ENCODE results near the gene FBXL13.
"Not testable (repeated sequence)": the region's sequence is repeated elsewhere in the genome, so short reads cannot be mapped to it uniquely, and the experiment has no call there.

The FBXL13 gene

GRCh38 chr7:103058122-103058521 is 16.5 kb downstream of the FBXL13 start:
- TF ChIP-seq CTCF (IDR thresholded peaks at IDR 0.05; ENCODE audit: low read depth, low read length, missing control alignments): no peak
- H3K4me3 ChIP-seq (replicated peaks; ENCODE audit: low read depth, low read length): no peak overlapping the region
- no peak for DNase-seq (ENCODE audit: extremely low read depth, low read depth)

- not testable (repeated sequence) for H3K4me3 ChIP-seq (replicated peaks; ENCODE audit: low read depth, low read length); DNase-seq (ENCODE audit: extremely low read depth, low read depth)
Measured at GRCh38 chr7:103056006-103056405, 18.6 kb downstream of the FBXL13 start.

GRCh38 chr7:103051519-103051918 is 23.1 kb downstream of the FBXL13 start:
- no peak for TF ChIP-seq CTCF (IDR thresholded peaks at IDR 0.05; ENCODE audit: low read depth, low read length, missing control alignments)
- no peak overlapping the region for H3K4me3 ChIP-seq (replicated peaks; ENCODE audit: low read depth, low read length)
- DNase-seq (ENCODE audit: extremely low read depth, low read depth): no peak

GRCh38 chr7:103048833-103049232 is 25.8 kb downstream of the FBXL13 start:
- peak; percentile 35 for DNase-seq (ENCODE audit: extremely low read depth, low read depth)
- no peak for TF ChIP-seq CTCF (IDR thresholded peaks at IDR 0.05; ENCODE audit: low read depth, low read length, missing control alignments)
- no peak overlapping the region for H3K4me3 ChIP-seq (replicated peaks; ENCODE audit: low read depth, low read length)

GRCh38 chr7:103041815-103042214 is 32.8 kb downstream of the FBXL13 start:
- H3K4me3 ChIP-seq (replicated peaks; ENCODE audit: low read depth, low read length); DNase-seq (ENCODE audit: extremely low read depth, low read depth): not testable (repeated sequence)

GRCh38 chr7:103037823-103038739 is 36.5 kb downstream of the FBXL13 start:
- not testable (repeated sequence) for DNase-seq (ENCODE audit: extremely low read depth, low read depth)

GRCh38 chr7:103037476-103037822 is 37.1 kb downstream of the FBXL13 start:
- no peak overlapping the region for H3K4me3 ChIP-seq (replicated peaks; ENCODE audit: low read depth, low read length)
- TF ChIP-seq CTCF (IDR thresholded peaks at IDR 0.05; ENCODE audit: low read depth, low read length, missing control alignments): no peak
- DNase-seq (ENCODE audit: extremely low read depth, low read depth): no peak

More at GRCh38 chr7:103037823-103038739, 36.5 kb downstream of the FBXL13 start:
- H3K4me3 ChIP-seq (replicated peaks; ENCODE audit: low read depth, low read length): not testable (repeated sequence)

- DNase-seq (ENCODE audit: extremely low read depth, low read depth); H3K4me3 ChIP-seq (replicated peaks; ENCODE audit: low read depth, low read length): not testable (repeated sequence)
Measured at GRCh38 chr7:103034318-103034717, 40.3 kb downstream of the FBXL13 start.

- TF ChIP-seq CTCF (IDR thresholded peaks at IDR 0.05; ENCODE audit: low read depth, low read length, missing control alignments): no peak
- no peak overlapping the region for H3K4me3 ChIP-seq (replicated peaks; ENCODE audit: low read depth, low read length)
- DNase-seq (ENCODE audit: extremely low read depth, low read depth): no peak
Measured at GRCh38 chr7:103031781-103032180, 42.8 kb downstream of the FBXL13 start.
